Caco-2 (cell line): ENCODE data around the gene PKMYT1. TPM values are rescaled to one million over a fixed set of nuclear protein-coding genes. Genes with fewer than 3 reads are reported as not detected.

Source experiments
- BruUV-seq: library from RNA; stranded (reverse); fragments of 400-500 nt; replicated peaks from 2 replicates; lab custom pipeline; 2021; lab: Mats Ljungman, UMichigan
- CTCF ChIA-PET: fragments of 300-600 bp; sonication (Branson Sonifier 250); formaldehyde crosslinking; loops from one replicate; lab custom pipeline; 2022; ENCODE audit warnings: antibody characterized with exemption; lab: Charles Lee
- POLR2A ChIA-PET: fragments of 300-600 bp; sonication (Branson Sonifier 250); formaldehyde crosslinking; loops from one replicate; lab custom pipeline; 2022; ENCODE audit warnings: antibody characterized with exemption; lab: Charles Lee
- DNase-seq, 2 experiments: peaks; one replicate each; pipeline versions ENCODE4 v3.0.0 to v3.0.0-alpha.2; 2020 to 2022
- H3K27me3 ChIP-seq: replicated peaks from 2 replicates; pipeline ENCODE4 v1.6.0; 2011; ENCODE audit warnings: low read length; ENCODE audit not compliant: control insufficient read depth, insufficient read depth
- H3K36me3 ChIP-seq: 2 replicates; pipeline ENCODE4 v1.5.1; 2011; ENCODE audit warnings: low read length; ENCODE audit not compliant: control insufficient read depth, insufficient read depth
- H3K4me1 ChIP-seq: fragments of 250-450 bp; sonication (Bioruptor Pico); 2 replicates; pipeline ENCODE4 v1.5.1; 2020; ENCODE audit warnings: mild to moderate bottlenecking
- H3K4me3 ChIP-seq: 2 replicates; pipeline ENCODE4 v1.5.1; 2011; ENCODE audit warnings: low read depth, mild to moderate bottlenecking, control low read depth, low read length
- H3K9me3 ChIP-seq: fragments of 250-450 bp; sonication (Bioruptor Pico); 2 replicates; pipeline ENCODE4 v1.5.1; 2020; ENCODE audit warnings: mild to moderate bottlenecking, moderate library complexity
- H3K27ac Mint-ChIP-seq: one replicate; pipeline ENCODE4 v1.8.0; 2022; ENCODE audit warnings: mixed read lengths; ENCODE audit not compliant: unreplicated experiment
- H3K27me3 Mint-ChIP-seq: one replicate; pipeline ENCODE4 v1.8.0; 2022; ENCODE audit warnings: mixed read lengths; ENCODE audit not compliant: insufficient read depth, unreplicated experiment
- H3K36me3 Mint-ChIP-seq: one replicate; pipeline ENCODE4 v1.8.0; 2022; ENCODE audit warnings: mild to moderate bottlenecking, mixed read lengths; ENCODE audit not compliant: insufficient read depth, unreplicated experiment
- H3K4me1 Mint-ChIP-seq: one replicate; pipeline ENCODE4 v1.8.0; 2022; ENCODE audit warnings: low read depth, mixed read lengths; ENCODE audit not compliant: unreplicated experiment
- H3K4me3 Mint-ChIP-seq: one replicate; pipeline ENCODE4 v1.8.0; 2022; ENCODE audit warnings: mild to moderate bottlenecking, moderate library complexity, mixed read lengths; ENCODE audit not compliant: unreplicated experiment
- H3K9me3 Mint-ChIP-seq: one replicate; pipeline ENCODE4 v1.8.0; 2022; ENCODE audit warnings: mixed read lengths; ENCODE audit not compliant: unreplicated experiment
- intact Hi-C: fragments of 100-400 bp; cut with micrococcal nuclease; formaldehyde crosslinking; loops from one replicate; pipeline ENCODE4 v1.10.0; 2022; ENCODE audit not compliant: unreplicated experiment
- total RNA-seq: library from RNA; stranded (reverse); gene quantifications from 2 replicates; pipeline ENCODE4 v1.2.3, GENCODE V29; 2022
- TF ChIP-seq, protein P1 (sequence below), 2 experiments: fragments of 200-600 bp in 1 of 2; IDR thresholded peaks; 1 replicate in 1 of 2; 2 replicates in 1 of 2; pipeline versions ENCODE4 v1.5.1 to v1.8.0; 2011 to 2022; ENCODE audit warnings: antibody characterized with exemption in 1 of 2, control low read depth in 1 of 2, inconsistent platforms in 1 of 2, low read depth in 1 of 2, low read length in 1 of 2, mild to moderate bottlenecking in 1 of 2, moderate library complexity in 1 of 2; ENCODE audit not compliant: insufficient read depth in 1 of 2, severe bottlenecking in 1 of 2, unreplicated experiment in 1 of 2

The PKMYT1 gene
- total RNA-seq, 1 experiment from 2014 or later, result 73.7 TPM

- Histone ChIP-seq H3K36me3 (no peaks in the 10 kb centered on the region), H3K9me3 (no peaks in the 10 kb centered on the region), H3K4me3 (no peak overlapping the region), H3K27me3 (no peaks in the 10 kb centered on the region), H3K4me1 (peaks cover 76% of the 10 kb centered on the region)
- ChIA-PET CTCF (interaction anchor here (1.0 to 1.8 kb wide), 6 partner anchors 9 to 21 kb away, joined by 3 to 12 read pairs (median 7); partner anchors contain the start of genes HCFC1R1, THOC6 and TNFRSF12A), POLR2A (interaction anchor here (1.3 to 2.0 kb wide), 4 partner anchors 9 to 99 kb away, joined by 3 to 34 read pairs (median 8); partner anchors contain the start of genes FLYWCH1, HCFC1R1, THOC6 and TNFRSF12A)
- Mint-ChIP-seq H3K27ac (peak overlapping the region; percentile 94), H3K4me1 (peaks cover 27% of the 10 kb centered on the region), H3K27me3 (no peaks in the 10 kb centered on the region), H3K4me3 (no peak overlapping the region), H3K9me3 (no peaks in the 10 kb centered on the region), H3K36me3 (peaks cover 19% of the 10 kb centered on the region)
- BruUV-seq, result TSS peak; percentile 28
- DNase-seq, result no peak
- TF ChIP-seq, protein P1, sequence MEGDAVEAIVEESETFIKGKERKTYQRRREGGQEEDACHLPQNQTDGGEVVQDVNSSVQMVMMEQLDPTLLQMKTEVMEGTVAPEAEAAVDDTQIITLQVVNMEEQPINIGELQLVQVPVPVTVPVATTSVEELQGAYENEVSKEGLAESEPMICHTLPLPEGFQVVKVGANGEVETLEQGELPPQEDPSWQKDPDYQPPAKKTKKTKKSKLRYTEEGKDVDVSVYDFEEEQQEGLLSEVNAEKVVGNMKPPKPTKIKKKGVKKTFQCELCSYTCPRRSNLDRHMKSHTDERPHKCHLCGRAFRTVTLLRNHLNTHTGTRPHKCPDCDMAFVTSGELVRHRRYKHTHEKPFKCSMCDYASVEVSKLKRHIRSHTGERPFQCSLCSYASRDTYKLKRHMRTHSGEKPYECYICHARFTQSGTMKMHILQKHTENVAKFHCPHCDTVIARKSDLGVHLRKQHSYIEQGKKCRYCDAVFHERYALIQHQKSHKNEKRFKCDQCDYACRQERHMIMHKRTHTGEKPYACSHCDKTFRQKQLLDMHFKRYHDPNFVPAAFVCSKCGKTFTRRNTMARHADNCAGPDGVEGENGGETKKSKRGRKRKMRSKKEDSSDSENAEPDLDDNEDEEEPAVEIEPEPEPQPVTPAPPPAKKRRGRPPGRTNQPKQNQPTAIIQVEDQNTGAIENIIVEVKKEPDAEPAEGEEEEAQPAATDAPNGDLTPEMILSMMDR (IDR thresholded peaks at IDR 0.05; ENCODE audit: insufficient read depth in 1 of 2, low read depth in 1 of 2, low read length in 1 of 2, severe bottlenecking in 1 of 2, unreplicated experiment in 1 of 2), result no peak
- intact Hi-C loops, result loop anchor here (1.0 kb wide), 1 partner anchor 10 kb away; the partner anchor contains the start of gene TNFRSF12A
These were observed 30.3 kb upstream of the PKMYT1 start for GRCh38 chr16:3010510-3010909.

GRCh38 chr16:3009568-3010390, 29.5 kb upstream of the PKMYT1 start:
- TF ChIP-seq, protein P1 (IDR thresholded peaks at IDR 0.05; ENCODE audit: insufficient read depth in 1 of 2, low read depth in 1 of 2, low read length in 1 of 2, severe bottlenecking in 1 of 2, unreplicated experiment in 1 of 2), result no peak
- BruUV-seq, result no TSS peak
- H3K9me3 ChIP-seq, result no peaks in the 10 kb centered on the region
- no peak overlapping the region for H3K4me3 ChIP-seq
- no peaks in the 10 kb centered on the region for H3K27me3 ChIP-seq
- Mint-ChIP-seq H3K9me3 (no peaks in the 10 kb centered on the region), H3K4me3 (peak overlapping the region; percentile 45), H3K27ac (peak overlapping the region; percentile 94), H3K4me1 (peaks cover 27% of the 10 kb centered on the region), H3K27me3 (no peaks in the 10 kb centered on the region), H3K36me3 (peaks cover 23% of the 10 kb centered on the region)
- H3K4me1 ChIP-seq, result peaks cover 77% of the 10 kb centered on the region
- DNase-seq, result peak; percentile 96 to 97
- ChIA-PET POLR2A (interaction anchor here (0.6 to 2.0 kb wide), 5 partner anchors 10 to 272 kb away, joined by 3 to 34 read pairs (median 6); partner anchors contain the start of genes FLYWCH1, HCFC1R1, THOC6 and TNFRSF12A), CTCF (interaction anchor here (1.0 to 1.8 kb wide), 6 partner anchors 8 to 22 kb away, joined by 3 to 12 read pairs (median 7); partner anchors contain the start of genes HCFC1R1, THOC6 and TNFRSF12A)
- no peaks in the 10 kb centered on the region for H3K36me3 ChIP-seq
- intact Hi-C loops, result loop anchor here (1.0 kb wide), 1 partner anchor 11 kb away; the partner anchor contains the start of gene TNFRSF12A

- CTCF ChIA-PET, result interaction anchor here (1.3 to 2.7 kb wide), 2 partner anchors 19 to 23 kb away, joined by 3 to 14 read pairs; no protein-coding TSS in a partner anchor
- Mint-ChIP-seq H3K27ac (peak overlapping the region; percentile 94), H3K4me3 (peak overlapping the region; percentile 70)
These were observed 28.4 kb upstream of the PKMYT1 start for GRCh38 chr16:3008690-3009037.

More at GRCh38 chr16:3008690-3009037, 28.4 kb upstream of the PKMYT1 start:
- H3K4me1 Mint-ChIP-seq, result peaks cover 18% of the 10 kb centered on the region
- H3K27me3 ChIP-seq, result no peaks in the 10 kb centered on the region
- peak in 1 of 2 experiments; percentile 87 for DNase-seq
- TF ChIP-seq, protein P1 (IDR thresholded peaks at IDR 0.05; ENCODE audit: insufficient read depth in 1 of 2, low read depth in 1 of 2, low read length in 1 of 2, severe bottlenecking in 1 of 2, unreplicated experiment in 1 of 2), result no peak
- H3K36me3 Mint-ChIP-seq, result peaks cover 30% of the 10 kb centered on the region
- no peaks in the 10 kb centered on the region for H3K9me3 ChIP-seq
- peaks cover 74% of the 10 kb centered on the region for H3K4me1 ChIP-seq
- intact Hi-C loops, result no loop called here
- POLR2A ChIA-PET, result interaction anchor here (1.2 to 6.5 kb wide), 2 partner anchors 13 to 19 kb away, joined by 4 to 83 read pairs; partner anchors contain the start of genes HCFC1R1, THOC6 and TNFRSF12A
- BruUV-seq, result no TSS peak
- no peaks in the 10 kb centered on the region for H3K9me3 Mint-ChIP-seq
- H3K36me3 ChIP-seq, result no peaks in the 10 kb centered on the region
- H3K4me3 ChIP-seq, result no peak overlapping the region
- H3K27me3 Mint-ChIP-seq, result no peaks in the 10 kb centered on the region
